Measurements from ENCODE around the gene PLXNA4.

The PLXNA4 gene

GRCh38 chr7:132419542-132419941 is 156.7 kb downstream of the PLXNA4 start:
- no peak overlapping the region for H3K14ac ChIP-seq (ENCODE audit: low read length in 2 of 2)
- peaks cover 4% of the 10 kb centered on the region for H3K4me1 ChIP-seq (ENCODE audit: control insufficient read depth, insufficient read depth, low read depth, low read length)
- no peak overlapping the region for H3K9ac ChIP-seq (ENCODE audit: low read length)
- H4K91ac ChIP-seq (ENCODE audit: low read length): no peak overlapping the region
- H3K4me2 ChIP-seq (ENCODE audit: low read length, poor library complexity, severe bottlenecking): no peak overlapping the region
- no peak overlapping the region for H3K4me3 ChIP-seq (ENCODE audit: insufficient read depth in 1 of 2, low read depth in 1 of 2, low read length in 2 of 2)
- peaks cover 3% of the 10 kb centered on the region for H3K9me3 ChIP-seq (ENCODE audit: control insufficient read depth, low read length)
- peak; percentile 74 for DNase-seq
- no peak overlapping the region for H2BK120ac ChIP-seq (ENCODE audit: low read depth, low read length)
- no peak overlapping the region for H2BK5ac ChIP-seq (ENCODE audit: low read depth, low read length, poor library complexity, severe bottlenecking)
- H3K18ac ChIP-seq (ENCODE audit: low read depth in 1 of 2, low read length in 2 of 2): no peak overlapping the region
- H4K8ac ChIP-seq (ENCODE audit: low read length): no peak overlapping the region
- H3K27ac ChIP-seq (ENCODE audit: low read length, poor library complexity, severe bottlenecking): no peak overlapping the region
- no peaks in the 10 kb centered on the region for H3K79me1 ChIP-seq (replicated peaks; ENCODE audit: low read length, poor library complexity, severe bottlenecking)
- no peak overlapping the region for H2AFZ ChIP-seq (ENCODE audit: low read depth, low read length)
- no peak overlapping the region for H2BK15ac ChIP-seq (ENCODE audit: low read depth, poor library complexity, severe bottlenecking)
- H3K36me3 ChIP-seq (ENCODE audit: control insufficient read depth in 1 of 2, insufficient read depth in 2 of 2, low read depth in 1 of 2, low read length in 2 of 2): no peaks in the 10 kb centered on the region
- WGBS: 7% methylated on average over 1 of the region's 2 CpGs
- H3K27me3 ChIP-seq (ENCODE audit: control insufficient read depth in 1 of 2, insufficient read depth in 1 of 2, low read length in 2 of 2): peaks cover 0 to 15% of the 10 kb centered on the region in 2 experiments
- H2AK5ac ChIP-seq (ENCODE audit: low read length, severe bottlenecking): no peak overlapping the region
- H3K23ac ChIP-seq (ENCODE audit: low read length in 2 of 2): no peak overlapping the region
- H3K4ac ChIP-seq (ENCODE audit: low read depth in 1 of 2, low read length in 2 of 2): no peak overlapping the region
- no peak overlapping the region for H2BK12ac ChIP-seq (ENCODE audit: low read length in 2 of 2)

- peak overlapping the region in 1 of 2 experiments; percentile 65 for H3K18ac ChIP-seq (ENCODE audit: low read depth in 1 of 2, low read length in 2 of 2)
- no peak overlapping the region for H3K23ac ChIP-seq (ENCODE audit: low read length in 2 of 2)
- no peaks in the 10 kb centered on the region for H3K36me3 ChIP-seq (ENCODE audit: control insufficient read depth in 1 of 2, insufficient read depth in 2 of 2, low read depth in 1 of 2, low read length in 2 of 2)
- peak overlapping the region in 1 of 2 experiments; percentile 42 for H2BK12ac ChIP-seq (ENCODE audit: low read length in 2 of 2)
- peaks cover 4% of the 10 kb centered on the region for H3K4me1 ChIP-seq (ENCODE audit: control insufficient read depth, insufficient read depth, low read depth, low read length)
- H3K4ac ChIP-seq (ENCODE audit: low read depth in 1 of 2, low read length in 2 of 2): no peak overlapping the region
- H3K79me1 ChIP-seq (replicated peaks; ENCODE audit: low read length, poor library complexity, severe bottlenecking): no peaks in the 10 kb centered on the region
- H3K4me3 ChIP-seq (ENCODE audit: insufficient read depth in 1 of 2, low read depth in 1 of 2, low read length in 2 of 2): no peak overlapping the region
- DNase-seq: no peak
- no peak overlapping the region for H2BK15ac ChIP-seq (ENCODE audit: low read depth, poor library complexity, severe bottlenecking)
- no peak overlapping the region for H2AK5ac ChIP-seq (ENCODE audit: low read length, severe bottlenecking)
- peaks cover 3% of the 10 kb centered on the region for H3K9me3 ChIP-seq (ENCODE audit: control insufficient read depth, low read length)
- no peak overlapping the region for H2AFZ ChIP-seq (ENCODE audit: low read depth, low read length)
- H3K14ac ChIP-seq (ENCODE audit: low read length in 2 of 2): no peak overlapping the region
- H3K9ac ChIP-seq (ENCODE audit: low read length): no peak overlapping the region
- no peak overlapping the region for H4K91ac ChIP-seq (ENCODE audit: low read length)
- peak overlapping the region; percentile 22 for H2BK120ac ChIP-seq (ENCODE audit: low read depth, low read length)
- H3K27ac ChIP-seq (ENCODE audit: low read length, poor library complexity, severe bottlenecking): no peak overlapping the region
- H3K4me2 ChIP-seq (ENCODE audit: low read length, poor library complexity, severe bottlenecking): no peak overlapping the region
- 70% methylated on average over 6 of the region's 6 CpGs for WGBS
- H4K8ac ChIP-seq (ENCODE audit: low read length): peak overlapping the region; percentile 69
- H2BK5ac ChIP-seq (ENCODE audit: low read depth, low read length, poor library complexity, severe bottlenecking): no peak overlapping the region
- H3K27me3 ChIP-seq (ENCODE audit: control insufficient read depth in 1 of 2, insufficient read depth in 1 of 2, low read length in 2 of 2): peaks cover 0 to 15% of the 10 kb centered on the region in 2 experiments
Measured at GRCh38 chr7:132418840-132419239, 157.4 kb downstream of the PLXNA4 start.

GRCh38 chr7:132417103-132417906 is 159.0 kb downstream of the PLXNA4 start:
- Histone ChIP-seq H2BK5ac (ENCODE audit: low read depth, low read length, poor library complexity, severe bottlenecking) (no peak overlapping the region), H3K18ac (ENCODE audit: low read depth in 1 of 2, low read length in 2 of 2) (peak overlapping the region; percentile 55 to 63), H2BK120ac (ENCODE audit: low read depth, low read length) (no peak overlapping the region), H3K23ac (ENCODE audit: low read length in 2 of 2) (no peak overlapping the region), H2AK5ac (ENCODE audit: low read length, severe bottlenecking) (no peak overlapping the region), H3K4ac (ENCODE audit: low read depth in 1 of 2, low read length in 2 of 2) (peak overlapping the region in 1 of 2 experiments; percentile 13), H3K14ac (ENCODE audit: low read length in 2 of 2) (no peak overlapping the region), H3K27ac (ENCODE audit: low read length, poor library complexity, severe bottlenecking) (no peak overlapping the region), H2BK15ac (ENCODE audit: low read depth, poor library complexity, severe bottlenecking) (no peak overlapping the region), H3K4me3 (ENCODE audit: insufficient read depth in 1 of 2, low read depth in 1 of 2, low read length in 2 of 2) (no peak overlapping the region), H3K36me3 (ENCODE audit: control insufficient read depth in 1 of 2, insufficient read depth in 2 of 2, low read depth in 1 of 2, low read length in 2 of 2) (no peaks in the 10 kb centered on the region), H3K27me3 (ENCODE audit: control insufficient read depth in 1 of 2, insufficient read depth in 1 of 2, low read length in 2 of 2) (peaks cover 0 to 19% of the 10 kb centered on the region in 2 experiments), H3K79me1 (replicated peaks; ENCODE audit: low read length, poor library complexity, severe bottlenecking) (no peaks in the 10 kb centered on the region), H2AFZ (ENCODE audit: low read depth, low read length) (peak overlapping the region; percentile 3), H4K91ac (ENCODE audit: low read length) (peak overlapping the region; percentile 78), H3K9ac (ENCODE audit: low read length) (no peak overlapping the region), H4K8ac (ENCODE audit: low read length) (peak overlapping the region; percentile 81), H3K4me1 (ENCODE audit: control insufficient read depth, insufficient read depth, low read depth, low read length) (peaks cover 4% of the 10 kb centered on the region), H3K4me2 (ENCODE audit: low read length, poor library complexity, severe bottlenecking) (no peak overlapping the region), H3K9me3 (ENCODE audit: control insufficient read depth, low read length) (peaks cover 3% of the 10 kb centered on the region), H2BK12ac (ENCODE audit: low read length in 2 of 2) (peak overlapping the region; percentile 61 to 67)
- DNase-seq: peak; percentile 56
- 41% methylated on average over 9 of the region's 9 CpGs for WGBS

GRCh38 chr7:132416395-132416794 is 159.9 kb downstream of the PLXNA4 start:
- Histone ChIP-seq H3K79me1 (replicated peaks; ENCODE audit: low read length, poor library complexity, severe bottlenecking) (no peaks in the 10 kb centered on the region), H2BK5ac (ENCODE audit: low read depth, low read length, poor library complexity, severe bottlenecking) (no peak overlapping the region), H3K4ac (ENCODE audit: low read depth in 1 of 2, low read length in 2 of 2) (no peak overlapping the region), H3K4me3 (ENCODE audit: insufficient read depth in 1 of 2, low read depth in 1 of 2, low read length in 2 of 2) (no peak overlapping the region), H3K14ac (ENCODE audit: low read length in 2 of 2) (no peak overlapping the region), H3K9ac (ENCODE audit: low read length) (no peak overlapping the region), H3K4me2 (ENCODE audit: low read length, poor library complexity, severe bottlenecking) (no peak overlapping the region), H2BK15ac (ENCODE audit: low read depth, poor library complexity, severe bottlenecking) (no peak overlapping the region), H3K27ac (ENCODE audit: low read length, poor library complexity, severe bottlenecking) (no peak overlapping the region), H2AK5ac (ENCODE audit: low read length, severe bottlenecking) (no peak overlapping the region), H3K9me3 (ENCODE audit: control insufficient read depth, low read length) (peaks cover 3% of the 10 kb centered on the region), H2BK120ac (ENCODE audit: low read depth, low read length) (no peak overlapping the region), H2AFZ (ENCODE audit: low read depth, low read length) (no peak overlapping the region), H3K23ac (ENCODE audit: low read length in 2 of 2) (no peak overlapping the region), H4K91ac (ENCODE audit: low read length) (no peak overlapping the region), H4K8ac (ENCODE audit: low read length) (no peak overlapping the region), H2BK12ac (ENCODE audit: low read length in 2 of 2) (no peak overlapping the region), H3K4me1 (ENCODE audit: control insufficient read depth, insufficient read depth, low read depth, low read length) (peaks cover 4% of the 10 kb centered on the region), H3K18ac (ENCODE audit: low read depth in 1 of 2, low read length in 2 of 2) (no peak overlapping the region), H3K27me3 (ENCODE audit: control insufficient read depth in 1 of 2, insufficient read depth in 1 of 2, low read length in 2 of 2) (peaks cover 0 to 14% of the 10 kb centered on the region in 2 experiments), H3K36me3 (ENCODE audit: control insufficient read depth in 1 of 2, insufficient read depth in 2 of 2, low read depth in 1 of 2, low read length in 2 of 2) (no peaks in the 10 kb centered on the region)
- WGBS: 86% methylated on average over 2 of the region's 2 CpGs
- DNase-seq: no peak
